Colonic mucosa (tissue), 4 donors: ENCODE measurements around the gene FHL1. TPM values are rescaled to one million over a fixed set of nuclear protein-coding genes. Genes with fewer than 3 reads are reported as not detected.

Source experiments
- DNase-seq: peaks from one replicate; pipeline ENCODE4 v3.0.0-alpha.2; 2020
- H3K27ac ChIP-seq: fragments of 200-600 bp; one replicate; pipeline ENCODE4 v1.8.0; 2021
- H3K27me3 ChIP-seq: fragments of 200-600 bp; one replicate; pipeline ENCODE4 v1.8.0; 2021
- H3K36me3 ChIP-seq: fragments of 200-600 bp; one replicate; pipeline ENCODE4 v1.8.0; 2021
- H3K4me1 ChIP-seq: fragments of 200-600 bp; one replicate; pipeline ENCODE4 v1.8.0; 2021; ENCODE audit warnings: mild to moderate bottlenecking
- H3K4me3 ChIP-seq: fragments of 200-600 bp; one replicate; pipeline ENCODE4 v1.8.0; 2021
- H3K9ac ChIP-seq, 2 donors: one replicate each; pipeline ENCODE4 v1.7.0; 2013; ENCODE audit warnings: control low read depth in 2 of 2, low read depth in 2 of 2, low read length in 2 of 2
- H3K9me3 ChIP-seq: fragments of 200-600 bp; one replicate; pipeline ENCODE4 v1.8.0; 2021
- intact Hi-C: fragments of 100-400 bp; cut with DNase I; formaldehyde crosslinking; loops from one replicate; pipeline ENCODE4 v1.14.1; 2022
- total RNA-seq, 2 donors: library from RNA; stranded (reverse); fragmentation: NEBNext Ultra II Directional in 1 of 2; extraction: Animal tissue kit (Norgen Biotek cat#: 25700) in 1 of 2; gene quantifications; one replicate each; pipeline ENCODE4 v1.2.1, GENCODE V29; 2021
- TF ChIP-seq, protein P1 (sequence below): fragments of 200-600 bp; IDR thresholded peaks from one replicate; pipeline ENCODE4 v1.8.0; 2022; ENCODE audit warnings: antibody characterized with exemption, mild to moderate bottlenecking
- donor health status: healthy.
- donor health status: DM: no; HTN: no; CAD: no.
- donor health status: DM: no; HTN: no; CAD: no.

FHL1 gene
- total RNA-seq, 2 donors from 2014 or later: 20.0 to 176 TPM

DNA sequence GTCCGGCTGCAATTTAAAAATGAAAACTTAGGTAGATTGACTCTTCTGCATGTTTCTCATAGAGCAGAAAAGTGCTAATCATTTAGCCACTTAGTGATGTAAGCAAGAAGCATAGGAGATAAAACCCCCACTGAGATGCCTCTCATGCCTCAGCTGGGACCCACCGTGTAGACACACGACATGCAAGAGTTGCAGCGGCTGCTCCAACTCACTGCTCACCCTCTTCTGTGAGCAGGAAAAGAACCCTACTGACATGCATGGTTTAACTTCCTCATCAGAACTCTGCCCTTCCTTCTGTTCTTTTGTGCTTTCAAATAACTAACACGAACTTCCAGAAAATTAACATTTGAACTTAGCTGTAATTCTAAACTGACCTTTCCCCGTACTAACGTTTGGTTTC, 62.9 kb downstream of the FHL1 start:
- Histone ChIP-seq H3K9me3 (no peaks in the 10 kb centered on the region), H3K4me1 (no peaks in the 10 kb centered on the region), H3K4me3 (no peak overlapping the region), H3K27me3 (no peaks in the 10 kb centered on the region), H3K9ac (no peak overlapping the region), H3K36me3 (no peaks in the 10 kb centered on the region), H3K27ac (no peak overlapping the region)
- TF ChIP-seq, protein P1, sequence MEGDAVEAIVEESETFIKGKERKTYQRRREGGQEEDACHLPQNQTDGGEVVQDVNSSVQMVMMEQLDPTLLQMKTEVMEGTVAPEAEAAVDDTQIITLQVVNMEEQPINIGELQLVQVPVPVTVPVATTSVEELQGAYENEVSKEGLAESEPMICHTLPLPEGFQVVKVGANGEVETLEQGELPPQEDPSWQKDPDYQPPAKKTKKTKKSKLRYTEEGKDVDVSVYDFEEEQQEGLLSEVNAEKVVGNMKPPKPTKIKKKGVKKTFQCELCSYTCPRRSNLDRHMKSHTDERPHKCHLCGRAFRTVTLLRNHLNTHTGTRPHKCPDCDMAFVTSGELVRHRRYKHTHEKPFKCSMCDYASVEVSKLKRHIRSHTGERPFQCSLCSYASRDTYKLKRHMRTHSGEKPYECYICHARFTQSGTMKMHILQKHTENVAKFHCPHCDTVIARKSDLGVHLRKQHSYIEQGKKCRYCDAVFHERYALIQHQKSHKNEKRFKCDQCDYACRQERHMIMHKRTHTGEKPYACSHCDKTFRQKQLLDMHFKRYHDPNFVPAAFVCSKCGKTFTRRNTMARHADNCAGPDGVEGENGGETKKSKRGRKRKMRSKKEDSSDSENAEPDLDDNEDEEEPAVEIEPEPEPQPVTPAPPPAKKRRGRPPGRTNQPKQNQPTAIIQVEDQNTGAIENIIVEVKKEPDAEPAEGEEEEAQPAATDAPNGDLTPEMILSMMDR: no peak
- intact Hi-C loops: loop anchor here (5.0 kb wide), 1 partner anchor 183 kb away; no protein-coding TSS in a partner anchor
- DNase-seq: no peak

DNA sequence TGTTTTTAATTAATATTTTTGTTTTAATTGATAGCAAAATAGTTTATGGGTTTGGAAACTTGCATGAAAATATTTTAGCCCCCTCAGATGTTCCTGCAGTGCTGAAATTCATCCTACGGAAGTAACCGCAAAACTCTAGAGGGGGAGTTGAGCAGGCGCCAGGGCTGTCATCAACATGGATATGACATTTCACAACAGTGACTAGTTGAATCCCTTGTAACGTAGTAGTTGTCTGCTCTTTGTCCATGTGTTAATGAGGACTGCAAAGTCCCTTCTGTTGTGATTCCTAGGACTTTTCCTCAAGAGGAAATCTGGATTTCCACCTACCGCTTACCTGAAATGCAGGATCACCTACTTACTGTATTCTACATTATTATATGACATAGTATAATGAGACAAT, 63.5 kb downstream of the FHL1 start:
- Histone ChIP-seq H3K4me3 (no peak overlapping the region), H3K4me1 (no peaks in the 10 kb centered on the region), H3K27ac (no peak overlapping the region), H3K27me3 (no peaks in the 10 kb centered on the region), H3K9me3 (no peaks in the 10 kb centered on the region), H3K36me3 (no peaks in the 10 kb centered on the region), H3K9ac (no peak overlapping the region)
- intact Hi-C loops: loop anchor here (5.0 kb wide), 1 partner anchor 184 kb away; no protein-coding TSS in a partner anchor
- TF ChIP-seq, protein P1: no peak
- no peak for DNase-seq

DNA sequence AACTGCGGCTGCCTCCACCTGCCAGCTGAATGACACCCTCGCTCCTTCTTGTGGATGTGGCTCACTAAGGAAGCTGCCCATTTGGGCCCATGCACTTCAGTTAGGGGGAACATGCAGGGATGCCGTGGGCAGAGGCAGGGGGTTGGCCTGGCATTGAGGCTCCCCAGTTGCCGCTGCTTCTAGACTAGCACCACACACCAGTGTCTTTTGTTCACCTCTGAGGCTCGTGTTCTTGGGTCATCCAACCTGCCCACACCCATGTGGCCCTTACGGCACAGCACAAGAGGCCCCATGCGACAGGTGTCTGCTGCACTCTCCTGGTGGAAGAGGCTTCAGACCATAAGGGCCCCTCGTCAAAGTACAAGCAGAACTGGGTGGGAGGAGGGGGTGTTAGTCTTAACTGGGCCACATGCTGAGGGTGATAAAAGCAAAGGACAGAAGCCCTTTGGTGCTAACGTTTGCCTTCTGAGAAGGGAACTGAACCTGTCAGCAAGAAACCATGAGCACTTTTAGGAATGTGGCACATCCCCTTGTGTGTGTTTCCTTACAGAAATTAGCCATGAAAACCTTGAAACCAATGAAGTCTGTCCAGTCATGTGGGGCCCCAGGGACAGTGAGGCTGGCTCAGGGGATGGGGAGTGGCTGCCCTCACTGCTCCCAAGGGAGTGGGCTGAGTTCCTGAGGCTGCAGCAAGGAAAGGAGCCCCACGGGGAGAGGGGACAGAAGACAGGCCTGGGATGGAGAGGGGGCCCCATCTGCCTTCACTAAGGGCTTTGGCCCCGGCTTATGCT, 64.6 kb downstream of the FHL1 start:
- H3K36me3 ChIP-seq: no peaks in the 10 kb centered on the region
- intact Hi-C loops: loop anchor here (5.0 kb wide), 1 partner anchor 185 kb away; no protein-coding TSS in a partner anchor
- TF ChIP-seq, protein P1: no peak
- DNase-seq: no peak
- no peak overlapping the region for H3K4me3 ChIP-seq
- no peaks in the 10 kb centered on the region for H3K27me3 ChIP-seq
- no peak overlapping the region for H3K9ac ChIP-seq
- no peaks in the 10 kb centered on the region for H3K9me3 ChIP-seq
- H3K4me1 ChIP-seq: no peaks in the 10 kb centered on the region
- no peak overlapping the region for H3K27ac ChIP-seq

DNA sequence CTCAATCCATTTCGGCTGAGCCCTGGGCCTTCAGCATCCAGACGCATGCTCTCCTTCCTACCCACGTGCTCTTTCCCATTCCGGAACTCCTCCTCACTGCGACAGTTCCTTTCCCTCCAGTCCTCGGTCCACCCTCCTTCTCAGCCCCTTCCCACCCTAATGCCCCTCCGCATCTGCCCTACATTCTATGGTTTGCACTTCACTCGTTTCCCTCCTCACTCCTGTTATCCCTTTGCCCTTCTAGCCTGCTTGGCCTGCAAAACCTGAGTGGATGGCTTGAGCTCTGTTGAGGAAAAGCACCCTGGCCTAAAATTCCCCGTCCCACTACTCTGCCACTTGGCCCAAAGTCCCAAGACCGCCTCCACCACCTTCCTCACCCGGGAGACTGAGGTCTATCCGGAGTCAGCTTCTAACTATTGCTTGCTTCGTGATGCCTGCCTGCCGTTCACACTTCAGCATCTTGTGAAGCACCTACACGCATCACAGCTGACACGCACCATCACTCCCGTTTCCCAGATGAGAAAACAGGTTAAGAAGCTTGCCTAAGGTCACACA, 65.3 kb downstream of the FHL1 start:
- Histone ChIP-seq H3K9me3 (no peaks in the 10 kb centered on the region), H3K9ac (no peak overlapping the region), H3K27ac (no peak overlapping the region), H3K4me3 (no peak overlapping the region), H3K4me1 (no peaks in the 10 kb centered on the region), H3K27me3 (no peaks in the 10 kb centered on the region), H3K36me3 (no peaks in the 10 kb centered on the region)
- intact Hi-C loops: loop anchor here (5.0 kb wide), 1 partner anchor 185 kb away; no protein-coding TSS in a partner anchor
- no peak for DNase-seq
- TF ChIP-seq, protein P1: no peak

DNA sequence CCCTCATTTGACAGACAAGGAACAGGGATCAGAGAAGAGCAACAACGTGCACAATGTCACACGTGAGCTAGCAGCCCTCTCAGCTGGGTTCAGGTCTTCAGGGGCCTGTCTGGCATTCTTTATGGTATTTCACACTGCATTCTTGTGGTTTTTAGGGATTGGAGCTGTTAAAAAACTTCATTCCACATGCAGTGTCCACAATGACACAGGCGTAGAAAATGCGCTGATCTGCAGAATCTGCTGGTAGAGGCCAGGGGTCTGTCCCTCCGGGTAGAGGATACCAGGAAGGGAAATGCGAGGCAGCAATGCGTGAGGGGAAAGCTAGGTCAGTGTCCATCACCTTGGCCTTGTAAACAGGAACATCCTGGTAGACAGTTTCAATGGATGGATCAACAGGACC, 67.2 kb downstream of the FHL1 start:
- TF ChIP-seq, protein P1: no peak
- Histone ChIP-seq H3K4me1 (no peaks in the 10 kb centered on the region), H3K9ac (no peak overlapping the region), H3K27ac (no peak overlapping the region), H3K9me3 (no peaks in the 10 kb centered on the region), H3K4me3 (no peak overlapping the region), H3K27me3 (no peaks in the 10 kb centered on the region), H3K36me3 (no peaks in the 10 kb centered on the region)
- intact Hi-C loops: loop anchor here (5.0 kb wide), 1 partner anchor 187 kb away; no protein-coding TSS in a partner anchor
- DNase-seq: no peak
